Body of pancreas (tissue), 4 donors: ENCODE results near the gene GPX1.

Experiments
- POLR2A ChIP-seq, 3 donors: fragments of 450-650 bp; IDR thresholded peaks; one replicate each; pipeline ENCODE4 v1.6.1; 2016; ENCODE audit warnings: antibody characterized with exemption in 3 of 3, mild to moderate bottlenecking in 2 of 3
- TF ChIP-seq, protein P1 (sequence below), 7 experiments: fragments of 450-650 bp in 4 of 7; fragments of 200-600 bp in 3 of 7; sonication (generic) in 3 of 7; IDR thresholded peaks; one replicate each; pipeline ENCODE4 v1.5.1; 2016 to 2019; ENCODE audit warnings: antibody characterized with exemption in 7 of 7

GRCh38 chr3:49346797-49347251, 11.3 kb downstream of the GPX1 start:
- TF ChIP-seq, protein P1, sequence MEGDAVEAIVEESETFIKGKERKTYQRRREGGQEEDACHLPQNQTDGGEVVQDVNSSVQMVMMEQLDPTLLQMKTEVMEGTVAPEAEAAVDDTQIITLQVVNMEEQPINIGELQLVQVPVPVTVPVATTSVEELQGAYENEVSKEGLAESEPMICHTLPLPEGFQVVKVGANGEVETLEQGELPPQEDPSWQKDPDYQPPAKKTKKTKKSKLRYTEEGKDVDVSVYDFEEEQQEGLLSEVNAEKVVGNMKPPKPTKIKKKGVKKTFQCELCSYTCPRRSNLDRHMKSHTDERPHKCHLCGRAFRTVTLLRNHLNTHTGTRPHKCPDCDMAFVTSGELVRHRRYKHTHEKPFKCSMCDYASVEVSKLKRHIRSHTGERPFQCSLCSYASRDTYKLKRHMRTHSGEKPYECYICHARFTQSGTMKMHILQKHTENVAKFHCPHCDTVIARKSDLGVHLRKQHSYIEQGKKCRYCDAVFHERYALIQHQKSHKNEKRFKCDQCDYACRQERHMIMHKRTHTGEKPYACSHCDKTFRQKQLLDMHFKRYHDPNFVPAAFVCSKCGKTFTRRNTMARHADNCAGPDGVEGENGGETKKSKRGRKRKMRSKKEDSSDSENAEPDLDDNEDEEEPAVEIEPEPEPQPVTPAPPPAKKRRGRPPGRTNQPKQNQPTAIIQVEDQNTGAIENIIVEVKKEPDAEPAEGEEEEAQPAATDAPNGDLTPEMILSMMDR (IDR thresholded peaks at IDR 0.05): no peak
- TF ChIP-seq POLR2A (IDR thresholded peaks at IDR 0.05): no peak
